IMR-90 (cell line): Measurements from ENCODE around the gene STAC2. TPM values are rescaled to one million over a fixed set of nuclear protein-coding genes. Genes with fewer than 3 reads are reported as not detected.

Experiments used
- polyA plus RNA-seq, 3 experiments: library from polyadenylated mRNA; depleted of rRNA; stranded (reverse); fragments of >200 nt; gene quantifications; 2 replicates each; pipeline ENCODE4 v1.2.3, GENCODE V29; 2012; ENCODE audit warnings: low replicate concordance in 1 of 3
- total RNA-seq: library from RNA; depleted of rRNA; stranded (reverse); fragments of >200 nt; gene quantifications from 2 replicates; pipeline ENCODE4 v1.2.3, GENCODE V29; 2012; rRNA removed

The STAC2 gene
- total and polyA plus RNA-seq, 2 of the 4 experiments (the other 2 are of a cell fraction), result 0.02 TPM; not detected in 1

Other genes starting within 250 kb of the STAC2 start
- gene PLXDC1, start 74.3 kb downstream of the STAC2 start, total RNA-seq, result under 0.01 and 0.28 TPM in 2 replicates
- gene PLXDC1, start 74.3 kb downstream of the STAC2 start, polyA plus RNA-seq (2012; rRNA removed), result 0.37 and 0.50 TPM in 2 replicates
- gene ARL5C, start 59.8 kb downstream of the STAC2 start, total RNA-seq, result not detected in 2 replicates
- not detected in 2 replicates for gene ARL5C, start 59.8 kb downstream of the STAC2 start, polyA plus RNA-seq (2012; rRNA removed)
- 2.5 TPM in 2 replicates for gene CACNB1, start 28.3 kb downstream of the STAC2 start, total RNA-seq
- gene CACNB1, start 28.3 kb downstream of the STAC2 start, polyA plus RNA-seq (2012; rRNA removed), result 7.3 and 8.6 TPM in 2 replicates
- gene RPL19, start 25.7 kb downstream of the STAC2 start, total RNA-seq, result 2,298 and 2,466 TPM in 2 replicates
- gene RPL19, start 25.7 kb downstream of the STAC2 start, polyA plus RNA-seq (2012; rRNA removed), result 2,030 and 2,101 TPM in 2 replicates
- 12.2 and 13.8 TPM in 2 replicates for gene FBXL20, start 175.7 kb upstream of the STAC2 start, total RNA-seq
- 3.2 and 4.1 TPM in 2 replicates for gene FBXL20, start 175.7 kb upstream of the STAC2 start, polyA plus RNA-seq (2012; rRNA removed)
- 21.9 and 24.2 TPM in 2 replicates for gene MED1, start 225.3 kb upstream of the STAC2 start, total RNA-seq
- 16.4 and 16.9 TPM in 2 replicates for gene MED1, start 225.3 kb upstream of the STAC2 start, polyA plus RNA-seq (2012; rRNA removed)
- gene CDK12, start 235.5 kb upstream of the STAC2 start, total RNA-seq, result 27.1 and 31.1 TPM in 2 replicates
- gene CDK12, start 235.5 kb upstream of the STAC2 start, polyA plus RNA-seq (2012; rRNA removed), result 14.8 and 16.1 TPM in 2 replicates